GM12878 (cell line): ENCODE data around the gene MEOX1.

Experiments used
- HDAC6 ChIP-seq: fragments of 200-600 bp; sonication (generic); IDR thresholded peaks from one replicate; pipeline ENCODE4 v1.8.0; 2017; ENCODE audit warnings: antibody characterized with exemption; ENCODE audit not compliant: unreplicated experiment
- IKZF1 ChIP-seq: fragments of 450-650 bp; conservative IDR thresholded peaks from 2 replicates; pipeline ENCODE4 v1.6.1; 2017; ENCODE audit warnings: antibody characterized with exemption, mild to moderate bottlenecking
- POLR2AphosphoS5 ChIP-seq: IDR thresholded peaks from 2 replicates; pipeline ENCODE4 v1.6.1; 2011; ENCODE audit warnings: mild to moderate bottlenecking, low read length, inconsistent platforms
- SRF ChIP-seq, 2 experiments: IDR thresholded peaks; 2 replicates each; pipeline ENCODE4 v1.6.1; 2011; ENCODE audit warnings: low read depth in 2 of 2, low read length in 2 of 2, mild to moderate bottlenecking in 1 of 2, moderate library complexity in 1 of 2
- SUZ12 ChIP-seq: fragments of 200-600 bp; sonication (generic); IDR thresholded peaks from one replicate; pipeline ENCODE4 v1.6.1; 2018; ENCODE audit warnings: antibody characterized with exemption, mild to moderate bottlenecking; ENCODE audit not compliant: unreplicated experiment
- TCF12 ChIP-seq: IDR thresholded peaks from 2 replicates; pipeline ENCODE4 v1.6.1; 2011; ENCODE audit warnings: low read depth, mild to moderate bottlenecking, low read length
- TF ChIP-seq, protein P1 (sequence below), 3 experiments: IDR thresholded peaks in 2 of 3; conservative IDR thresholded peaks in 1 of 3; 2 replicates each; pipeline ENCODE4 v1.5.1; 2011; ENCODE audit warnings: low read depth in 3 of 3, low read length in 3 of 3, mild to moderate bottlenecking in 3 of 3, control low read depth in 2 of 3, moderate library complexity in 2 of 3, inconsistent platforms in 1 of 3, mixed read lengths in 1 of 3; ENCODE audit not compliant: control insufficient read depth in 2 of 3, insufficient read depth in 1 of 3; ENCODE audit errors: extremely low read depth in 1 of 3
- TF ChIP-seq, protein P2 (sequence below): IDR thresholded peaks from 2 replicates; pipeline ENCODE4 v1.6.1; 2012; ENCODE audit warnings: mild to moderate bottlenecking, low read depth, low read length

DNA sequence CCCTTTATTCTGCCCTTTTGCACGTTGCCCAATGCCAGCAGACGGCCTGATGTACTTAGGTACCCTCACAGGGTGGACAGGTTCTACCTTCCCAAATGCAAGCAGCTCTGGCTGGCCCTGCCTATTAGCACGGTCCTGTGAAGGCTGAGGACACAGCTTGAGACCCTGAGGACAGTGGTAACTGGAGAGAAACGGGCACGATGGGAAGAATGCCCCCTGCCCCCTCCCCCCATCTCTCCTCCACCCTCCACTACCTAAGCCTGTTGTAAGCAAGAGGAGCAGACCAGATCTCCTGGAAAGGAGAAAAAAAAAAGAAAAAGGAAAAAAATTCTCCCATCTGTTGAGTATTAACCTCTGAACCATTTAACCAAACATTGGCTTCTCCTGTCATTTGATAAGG is 34.1 kb downstream of the MEOX1 start:
- TF ChIP-seq, protein P1, sequence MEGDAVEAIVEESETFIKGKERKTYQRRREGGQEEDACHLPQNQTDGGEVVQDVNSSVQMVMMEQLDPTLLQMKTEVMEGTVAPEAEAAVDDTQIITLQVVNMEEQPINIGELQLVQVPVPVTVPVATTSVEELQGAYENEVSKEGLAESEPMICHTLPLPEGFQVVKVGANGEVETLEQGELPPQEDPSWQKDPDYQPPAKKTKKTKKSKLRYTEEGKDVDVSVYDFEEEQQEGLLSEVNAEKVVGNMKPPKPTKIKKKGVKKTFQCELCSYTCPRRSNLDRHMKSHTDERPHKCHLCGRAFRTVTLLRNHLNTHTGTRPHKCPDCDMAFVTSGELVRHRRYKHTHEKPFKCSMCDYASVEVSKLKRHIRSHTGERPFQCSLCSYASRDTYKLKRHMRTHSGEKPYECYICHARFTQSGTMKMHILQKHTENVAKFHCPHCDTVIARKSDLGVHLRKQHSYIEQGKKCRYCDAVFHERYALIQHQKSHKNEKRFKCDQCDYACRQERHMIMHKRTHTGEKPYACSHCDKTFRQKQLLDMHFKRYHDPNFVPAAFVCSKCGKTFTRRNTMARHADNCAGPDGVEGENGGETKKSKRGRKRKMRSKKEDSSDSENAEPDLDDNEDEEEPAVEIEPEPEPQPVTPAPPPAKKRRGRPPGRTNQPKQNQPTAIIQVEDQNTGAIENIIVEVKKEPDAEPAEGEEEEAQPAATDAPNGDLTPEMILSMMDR (IDR thresholded peaks at IDR 0.05 in 2 of 3, conservative IDR thresholded peaks at IDR 0.05 in 1 of 3; ENCODE audit: control insufficient read depth in 2 of 3, extremely low read depth in 1 of 3, insufficient read depth in 1 of 3, low read depth in 3 of 3, low read length in 3 of 3), result no peak
- no peak for TF ChIP-seq SUZ12
- TF ChIP-seq IKZF1, result no peak
- no peak for TF ChIP-seq SRF (IDR thresholded peaks at IDR 0.05; ENCODE audit: low read depth in 2 of 2, low read length in 2 of 2)
- TF ChIP-seq POLR2AphosphoS5, result no peak
- no peak for TF ChIP-seq TCF12
- no peak for TF ChIP-seq HDAC6
- TF ChIP-seq, protein P2, sequence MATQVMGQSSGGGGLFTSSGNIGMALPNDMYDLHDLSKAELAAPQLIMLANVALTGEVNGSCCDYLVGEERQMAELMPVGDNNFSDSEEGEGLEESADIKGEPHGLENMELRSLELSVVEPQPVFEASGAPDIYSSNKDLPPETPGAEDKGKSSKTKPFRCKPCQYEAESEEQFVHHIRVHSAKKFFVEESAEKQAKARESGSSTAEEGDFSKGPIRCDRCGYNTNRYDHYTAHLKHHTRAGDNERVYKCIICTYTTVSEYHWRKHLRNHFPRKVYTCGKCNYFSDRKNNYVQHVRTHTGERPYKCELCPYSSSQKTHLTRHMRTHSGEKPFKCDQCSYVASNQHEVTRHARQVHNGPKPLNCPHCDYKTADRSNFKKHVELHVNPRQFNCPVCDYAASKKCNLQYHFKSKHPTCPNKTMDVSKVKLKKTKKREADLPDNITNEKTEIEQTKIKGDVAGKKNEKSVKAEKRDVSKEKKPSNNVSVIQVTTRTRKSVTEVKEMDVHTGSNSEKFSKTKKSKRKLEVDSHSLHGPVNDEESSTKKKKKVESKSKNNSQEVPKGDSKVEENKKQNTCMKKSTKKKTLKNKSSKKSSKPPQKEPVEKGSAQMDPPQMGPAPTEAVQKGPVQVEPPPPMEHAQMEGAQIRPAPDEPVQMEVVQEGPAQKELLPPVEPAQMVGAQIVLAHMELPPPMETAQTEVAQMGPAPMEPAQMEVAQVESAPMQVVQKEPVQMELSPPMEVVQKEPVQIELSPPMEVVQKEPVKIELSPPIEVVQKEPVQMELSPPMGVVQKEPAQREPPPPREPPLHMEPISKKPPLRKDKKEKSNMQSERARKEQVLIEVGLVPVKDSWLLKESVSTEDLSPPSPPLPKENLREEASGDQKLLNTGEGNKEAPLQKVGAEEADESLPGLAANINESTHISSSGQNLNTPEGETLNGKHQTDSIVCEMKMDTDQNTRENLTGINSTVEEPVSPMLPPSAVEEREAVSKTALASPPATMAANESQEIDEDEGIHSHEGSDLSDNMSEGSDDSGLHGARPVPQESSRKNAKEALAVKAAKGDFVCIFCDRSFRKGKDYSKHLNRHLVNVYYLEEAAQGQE, result no peak
